ENCODE data around the gene IL12B.

Gene IL12B

GRCh38 chr5:159339460-159339859 lies 9.2 kb upstream of the IL12B start:
- H3K4me3 ChIP-seq (replicated peaks; ENCODE audit: low read depth, low read length) = no peak overlapping the region
- DNase-seq (ENCODE audit: extremely low read depth, low read depth) = no peak
- TF ChIP-seq CTCF (IDR thresholded peaks at IDR 0.05; ENCODE audit: low read depth, low read length, missing control alignments) = no peak

- H3K4me3 ChIP-seq (replicated peaks; ENCODE audit: low read depth, low read length) = no peak overlapping the region
- TF ChIP-seq CTCF (IDR thresholded peaks at IDR 0.05; ENCODE audit: low read depth, low read length, missing control alignments) = no peak
- no peak for DNase-seq (ENCODE audit: extremely low read depth, low read depth)
Observed at GRCh38 chr5:159338118-159338517, 7.8 kb upstream of the IL12B start.

- no peak overlapping the region for H3K4me3 ChIP-seq (replicated peaks; ENCODE audit: low read depth, low read length)
- TF ChIP-seq CTCF (IDR thresholded peaks at IDR 0.05; ENCODE audit: low read depth, low read length, missing control alignments) = no peak
- DNase-seq (ENCODE audit: extremely low read depth, low read depth) = peak; percentile 42
Observed at GRCh38 chr5:159337016-159337955, 7.0 kb upstream of the IL12B start.

GRCh38 chr5:159336586-159336985 lies 6.3 kb upstream of the IL12B start:
- no peak for DNase-seq (ENCODE audit: extremely low read depth, low read depth)
- H3K4me3 ChIP-seq (replicated peaks; ENCODE audit: low read depth, low read length) = no peak overlapping the region
- TF ChIP-seq CTCF (IDR thresholded peaks at IDR 0.05; ENCODE audit: low read depth, low read length, missing control alignments) = no peak

- TF ChIP-seq CTCF (IDR thresholded peaks at IDR 0.05; ENCODE audit: low read depth, low read length, missing control alignments) = no peak
- no peak for DNase-seq (ENCODE audit: extremely low read depth, low read depth)
- no peak overlapping the region for H3K4me3 ChIP-seq (replicated peaks; ENCODE audit: low read depth, low read length)
Observed at GRCh38 chr5:159333545-159333925, 3.2 kb upstream of the IL12B start.

GRCh38 chr5:159332800-159333544 lies 2.7 kb upstream of the IL12B start:
- TF ChIP-seq CTCF (IDR thresholded peaks at IDR 0.05; ENCODE audit: low read depth, low read length, missing control alignments) = no peak
- DNase-seq (ENCODE audit: extremely low read depth, low read depth) = no peak
- H3K4me3 ChIP-seq (replicated peaks; ENCODE audit: low read depth, low read length) = no peak overlapping the region
